Skeletal muscle satellite cell (primary cell): ENCODE results near the gene SYPL2.
"Not testable (repeated sequence)": the region's sequence is repeated elsewhere in the genome, so short reads cannot be mapped to it uniquely, and the experiment has no call there.

Experiments
- H3K27me3 ChIP-seq: 2 replicates; pipeline ENCODE4 v1.7.0; 2013; ENCODE audit warnings: low read length; ENCODE audit not compliant: control insufficient read depth, insufficient read depth
- H3K36me3 ChIP-seq: 2 replicates; pipeline ENCODE4 v1.7.0; 2013; ENCODE audit warnings: mild to moderate bottlenecking, control low read depth, low read length; ENCODE audit not compliant: insufficient read depth
- H3K4me1 ChIP-seq: 2 replicates; pipeline ENCODE4 v1.7.0; 2013; ENCODE audit warnings: low read length; ENCODE audit not compliant: control insufficient read depth, insufficient read depth
- H3K4me2 ChIP-seq: 2 replicates; pipeline ENCODE4 v1.7.0; 2013; ENCODE audit warnings: mild to moderate bottlenecking, low read length
- H3K4me3 ChIP-seq: 2 replicates; pipeline ENCODE4 v1.7.0; 2013; ENCODE audit warnings: low read length
- H3K9ac ChIP-seq: 2 replicates; pipeline ENCODE4 v1.7.0; 2013; ENCODE audit warnings: mild to moderate bottlenecking, low read depth, low read length, moderate library complexity
- H3K9me3 ChIP-seq: replicated peaks from 2 replicates; pipeline ENCODE4 v1.7.0; 2013; ENCODE audit warnings: mild to moderate bottlenecking, control low read depth, low read length

SYPL2 gene

GRCh38 chr1:109443476-109443875 lies 22.9 kb upstream of the SYPL2 start:
- Histone ChIP-seq H3K9ac (no peak overlapping the region), H3K9me3 (peaks cover 2% of the 10 kb centered on the region), H3K4me2 (no peak overlapping the region), H3K36me3 (no peaks in the 10 kb centered on the region), H3K27me3 (peaks cover 16% of the 10 kb centered on the region), H3K4me3 (no peak overlapping the region), H3K4me1 (peaks cover 28% of the 10 kb centered on the region)

DNA sequence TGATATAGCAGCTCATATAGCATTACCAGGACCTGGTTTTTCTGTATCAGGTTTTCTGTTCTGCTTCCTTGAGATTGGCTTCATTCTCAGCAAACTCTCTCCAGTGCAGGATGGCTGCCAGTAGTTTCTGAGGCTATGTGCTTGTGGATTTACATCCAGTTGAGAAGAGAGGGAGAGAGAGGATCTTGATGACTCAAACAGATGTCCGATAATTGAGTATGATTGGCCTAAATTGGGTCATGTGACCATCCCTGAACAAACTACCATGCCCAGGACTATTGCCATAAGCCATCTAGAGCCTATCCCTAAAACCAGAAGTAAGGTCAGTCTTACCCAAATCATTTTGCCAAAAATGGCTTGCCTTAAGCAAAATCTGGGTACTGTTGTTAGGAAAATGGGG lies 22.0 kb upstream of the SYPL2 start:
- Histone ChIP-seq H3K4me3 (no peak overlapping the region), H3K4me1 (peaks cover 21% of the 10 kb centered on the region), H3K9me3 (peaks cover 2% of the 10 kb centered on the region), H3K9ac (no peak overlapping the region), H3K27me3 (peaks cover 18% of the 10 kb centered on the region), H3K36me3 (no peaks in the 10 kb centered on the region), H3K4me2 (no peak overlapping the region)

DNA sequence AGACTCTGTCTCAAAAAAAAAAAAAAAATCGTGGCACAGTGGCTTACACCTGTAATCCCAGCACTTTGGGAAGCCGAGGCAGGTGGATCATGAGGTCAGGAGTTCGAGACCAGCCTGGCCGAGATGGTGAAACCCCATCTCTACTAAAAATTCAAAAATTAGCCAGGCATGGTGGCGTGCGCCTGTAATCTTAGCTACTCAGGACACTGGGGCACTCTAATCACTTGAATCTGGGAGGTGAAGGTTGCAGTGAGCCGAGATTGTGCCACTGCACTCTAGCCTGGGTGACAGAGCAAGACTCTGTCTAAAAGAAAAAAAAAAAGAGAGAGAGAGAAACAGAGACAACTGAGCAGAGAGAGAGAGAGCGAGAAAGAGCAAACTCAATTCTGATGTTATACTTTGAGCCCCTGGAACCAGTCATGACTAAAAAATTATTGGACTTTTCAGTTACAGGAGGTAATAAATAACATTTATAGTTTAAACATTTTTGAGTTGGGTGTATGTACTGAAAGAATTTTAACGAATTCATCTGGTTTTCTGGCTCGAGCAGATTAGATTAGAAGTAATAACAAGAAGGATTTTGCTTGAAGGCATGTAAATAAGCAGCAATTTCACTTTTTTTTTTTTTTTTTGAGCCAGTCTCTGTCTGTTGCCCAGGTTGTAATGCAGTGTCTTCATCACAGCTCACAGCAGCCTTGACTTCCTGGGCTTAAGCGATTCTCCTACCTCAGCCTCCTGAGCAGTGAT lies 20.2 kb upstream of the SYPL2 start:
- H3K9me3 ChIP-seq, H3K4me1 ChIP-seq, H3K36me3 ChIP-seq: not testable (repeated sequence)
- Histone ChIP-seq H3K27me3 (peaks cover 30% of the 10 kb centered on the region), H3K4me3 (peak overlapping the region; percentile 30), H3K9ac (peak overlapping the region; percentile 38), H3K4me2 (peak overlapping the region; percentile 34)

GRCh38 chr1:109447524-109447923 lies 18.8 kb upstream of the SYPL2 start:
- peaks cover 2% of the 10 kb centered on the region for H3K9me3 ChIP-seq
- H3K9ac ChIP-seq = no peak overlapping the region
- H3K4me1 ChIP-seq = no peaks in the 10 kb centered on the region
- H3K4me3 ChIP-seq = no peak overlapping the region
- H3K27me3 ChIP-seq = peaks cover 37% of the 10 kb centered on the region
- H3K36me3 ChIP-seq = no peaks in the 10 kb centered on the region
- H3K4me2 ChIP-seq = no peak overlapping the region

DNA sequence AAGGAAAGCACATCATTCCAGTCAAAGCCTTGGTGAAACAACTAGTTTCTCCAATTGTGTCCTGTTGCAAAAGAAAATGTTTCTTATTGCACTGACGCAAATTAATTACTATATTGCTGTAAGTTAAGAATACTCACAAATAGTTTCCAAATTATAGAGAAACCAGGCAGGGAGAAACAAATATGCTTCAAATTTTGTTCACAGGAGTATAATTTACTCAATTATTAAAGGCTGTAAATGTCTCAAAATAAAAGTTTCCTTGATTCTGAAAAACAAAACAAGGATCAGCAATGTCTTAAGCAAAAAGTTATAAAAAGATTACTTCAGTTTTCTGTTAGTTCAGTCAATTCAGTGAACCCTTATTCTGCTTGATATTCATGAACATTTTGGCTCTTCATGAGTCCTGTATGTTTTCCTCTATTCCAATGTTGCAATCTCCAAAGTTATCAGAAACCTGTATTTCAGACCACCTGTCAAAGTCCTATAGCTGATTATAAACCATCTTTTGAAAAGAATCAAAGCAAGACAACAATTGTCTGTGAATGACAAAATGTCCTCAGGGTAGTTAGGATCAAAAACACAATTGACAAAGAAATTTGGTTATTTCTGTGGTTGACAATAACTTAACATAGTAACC lies 11.7 kb upstream of the SYPL2 start:
- no peak overlapping the region for H3K4me2 ChIP-seq

GRCh38 chr1:109457819-109458218 lies 8.5 kb upstream of the SYPL2 start:
- no peaks in the 10 kb centered on the region for H3K36me3 ChIP-seq
- peaks cover 25% of the 10 kb centered on the region for H3K27me3 ChIP-seq
- no peak overlapping the region for H3K4me2 ChIP-seq
- H3K4me3 ChIP-seq = no peak overlapping the region
- no peaks in the 10 kb centered on the region for H3K9me3 ChIP-seq
- no peaks in the 10 kb centered on the region for H3K4me1 ChIP-seq
- H3K9ac ChIP-seq = no peak overlapping the region

More for the DNA sequence above, 11.7 kb upstream of the SYPL2 start:
- Histone ChIP-seq H3K27me3 (peaks cover 29% of the 10 kb centered on the region), H3K36me3 (no peaks in the 10 kb centered on the region), H3K4me1 (no peaks in the 10 kb centered on the region), H3K4me3 (no peak overlapping the region), H3K9ac (no peak overlapping the region), H3K9me3 (no peaks in the 10 kb centered on the region)

DNA sequence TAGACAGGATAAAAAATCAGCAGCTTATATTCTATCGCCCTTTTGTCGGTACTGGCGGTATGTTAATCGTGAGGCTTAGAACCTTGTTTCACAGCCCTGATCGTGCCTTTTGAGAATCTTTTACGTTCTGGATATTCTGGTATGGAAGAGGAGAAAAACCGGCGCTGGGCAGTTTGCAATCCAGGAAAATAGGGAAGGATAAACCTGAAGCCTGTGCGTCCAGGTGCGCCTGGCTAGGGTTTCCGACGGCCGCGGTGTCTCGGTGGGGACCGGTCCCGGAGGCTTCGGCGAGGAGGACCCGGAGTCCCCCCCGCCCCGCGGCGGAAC lies 258 bp upstream of the SYPL2 start:
- peak overlapping the region; percentile 78 for H3K4me2 ChIP-seq
- H3K9me3 ChIP-seq = no peaks in the 10 kb centered on the region
- peak overlapping the region; percentile 70 for H3K4me3 ChIP-seq
- H3K36me3 ChIP-seq = no peaks in the 10 kb centered on the region
- peaks cover 4% of the 10 kb centered on the region for H3K4me1 ChIP-seq
- peak overlapping the region; percentile 31 for H3K9ac ChIP-seq
- peaks cover 78% of the 10 kb centered on the region for H3K27me3 ChIP-seq

DNA sequence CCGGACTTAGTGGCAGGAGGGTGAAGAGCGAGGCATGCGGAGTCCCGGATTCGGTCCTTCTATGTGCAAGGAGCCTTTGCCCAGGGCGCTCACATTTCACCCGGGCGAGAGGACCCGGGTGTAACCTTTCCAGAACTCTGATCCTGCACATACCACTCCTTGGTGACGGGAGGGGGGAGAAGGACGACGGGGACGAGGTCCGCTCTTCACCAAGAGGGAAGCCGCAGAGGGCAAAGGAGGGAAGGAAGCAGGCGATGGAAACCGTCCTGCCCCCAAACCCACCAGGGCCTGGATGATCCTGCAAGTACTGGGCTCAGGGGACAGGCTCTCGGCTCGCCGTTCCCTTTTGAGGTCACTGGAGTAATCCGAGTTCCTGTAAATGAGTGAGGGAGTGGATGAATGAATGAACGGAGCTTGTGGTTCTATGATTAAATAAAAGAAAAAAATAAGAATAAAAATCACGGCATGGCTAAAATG lies 993 bp downstream of the SYPL2 start:
- Histone ChIP-seq H3K4me1 (peaks cover 4% of the 10 kb centered on the region), H3K4me2 (no peak overlapping the region), H3K27me3 (peaks cover 87% of the 10 kb centered on the region), H3K9me3 (no peaks in the 10 kb centered on the region), H3K36me3 (no peaks in the 10 kb centered on the region), H3K9ac (no peak overlapping the region), H3K4me3 (no peak overlapping the region)

DNA sequence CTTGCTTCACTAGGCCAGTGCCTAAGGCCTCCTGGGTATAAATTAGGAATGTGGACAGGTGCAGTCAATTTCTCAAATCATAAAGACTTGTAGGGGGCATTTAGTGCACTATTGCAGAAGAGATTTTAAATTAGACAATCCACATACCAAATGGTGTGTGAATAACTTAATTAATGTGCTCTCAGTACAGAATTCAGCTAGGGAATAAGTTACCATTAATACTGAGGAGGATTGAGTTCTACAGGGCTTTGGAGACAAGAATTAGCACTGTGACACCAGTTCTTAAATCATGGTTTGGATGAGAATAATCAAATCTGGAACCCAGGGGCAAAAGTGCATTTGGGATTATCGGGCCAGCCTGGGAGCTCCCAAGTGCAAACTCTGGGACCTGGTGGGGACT lies 1.7 kb downstream of the SYPL2 start:
- Histone ChIP-seq H3K27me3 (peaks cover 87% of the 10 kb centered on the region), H3K9ac (no peak overlapping the region), H3K36me3 (no peaks in the 10 kb centered on the region), H3K4me1 (peaks cover 4% of the 10 kb centered on the region), H3K4me3 (no peak overlapping the region), H3K9me3 (no peaks in the 10 kb centered on the region), H3K4me2 (no peak overlapping the region)

GRCh38 chr1:109468903-109469302 lies 2.6 kb downstream of the SYPL2 start:
- H3K9ac ChIP-seq = no peak overlapping the region
- no peaks in the 10 kb centered on the region for H3K9me3 ChIP-seq
- peaks cover 90% of the 10 kb centered on the region for H3K27me3 ChIP-seq

DNA sequence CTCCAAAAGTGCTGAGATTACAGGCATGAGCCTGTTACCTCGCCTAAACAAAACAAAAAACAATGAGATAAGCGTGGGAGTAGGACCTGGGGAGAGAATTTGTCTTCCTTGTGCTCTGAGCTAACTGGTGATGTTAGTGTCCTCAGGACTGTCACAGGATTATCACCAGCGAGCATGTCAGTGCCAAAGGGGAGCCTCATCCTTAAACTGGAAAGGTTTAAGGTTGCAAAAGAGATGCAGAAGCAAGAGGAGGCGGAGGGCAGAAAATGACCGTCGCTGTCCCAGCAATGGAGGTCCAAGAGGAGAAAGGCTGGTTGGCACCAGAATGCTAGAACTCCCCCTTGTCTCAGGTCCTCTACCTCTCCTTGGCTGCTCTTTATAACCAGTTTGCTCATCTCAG lies 3.9 kb downstream of the SYPL2 start:
- H3K9me3 ChIP-seq = no peaks in the 10 kb centered on the region
- H3K27me3 ChIP-seq = peaks cover 87% of the 10 kb centered on the region
- H3K4me3 ChIP-seq = no peak overlapping the region
- H3K9ac ChIP-seq = no peak overlapping the region
- H3K4me1 ChIP-seq = peaks cover 4% of the 10 kb centered on the region
- H3K4me2 ChIP-seq = no peak overlapping the region
- H3K36me3 ChIP-seq = no peaks in the 10 kb centered on the region

More at GRCh38 chr1:109468903-109469302, 2.6 kb downstream of the SYPL2 start:
- Histone ChIP-seq H3K4me2 (no peak overlapping the region), H3K4me1 (peaks cover 4% of the 10 kb centered on the region), H3K4me3 (no peak overlapping the region), H3K36me3 (no peaks in the 10 kb centered on the region)

GRCh38 chr1:109472779-109473178 lies 6.4 kb downstream of the SYPL2 start:
- peaks cover 79% of the 10 kb centered on the region for H3K27me3 ChIP-seq
- H3K4me3 ChIP-seq = no peak overlapping the region

More at GRCh38 chr1:109472779-109473178, 6.4 kb downstream of the SYPL2 start:
- H3K9ac ChIP-seq = no peak overlapping the region
- H3K36me3 ChIP-seq = no peaks in the 10 kb centered on the region
- no peaks in the 10 kb centered on the region for H3K9me3 ChIP-seq
- no peaks in the 10 kb centered on the region for H3K4me1 ChIP-seq
- H3K4me2 ChIP-seq = no peak overlapping the region
